Measurements from ENCODE around the gene CCDC69. TPM values are rescaled to one million over a fixed set of nuclear protein-coding genes. Genes with fewer than 3 reads are reported as not detected.

CCDC69 gene, protein sequence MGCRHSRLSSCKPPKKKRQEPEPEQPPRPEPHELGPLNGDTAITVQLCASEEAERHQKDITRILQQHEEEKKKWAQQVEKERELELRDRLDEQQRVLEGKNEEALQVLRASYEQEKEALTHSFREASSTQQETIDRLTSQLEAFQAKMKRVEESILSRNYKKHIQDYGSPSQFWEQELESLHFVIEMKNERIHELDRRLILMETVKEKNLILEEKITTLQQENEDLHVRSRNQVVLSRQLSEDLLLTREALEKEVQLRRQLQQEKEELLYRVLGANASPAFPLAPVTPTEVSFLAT
- polyA plus RNA-seq (2012; ENCODE audit: insufficient read depth, insufficient read length, low read depth) = 0.12 TPM

DNA sequence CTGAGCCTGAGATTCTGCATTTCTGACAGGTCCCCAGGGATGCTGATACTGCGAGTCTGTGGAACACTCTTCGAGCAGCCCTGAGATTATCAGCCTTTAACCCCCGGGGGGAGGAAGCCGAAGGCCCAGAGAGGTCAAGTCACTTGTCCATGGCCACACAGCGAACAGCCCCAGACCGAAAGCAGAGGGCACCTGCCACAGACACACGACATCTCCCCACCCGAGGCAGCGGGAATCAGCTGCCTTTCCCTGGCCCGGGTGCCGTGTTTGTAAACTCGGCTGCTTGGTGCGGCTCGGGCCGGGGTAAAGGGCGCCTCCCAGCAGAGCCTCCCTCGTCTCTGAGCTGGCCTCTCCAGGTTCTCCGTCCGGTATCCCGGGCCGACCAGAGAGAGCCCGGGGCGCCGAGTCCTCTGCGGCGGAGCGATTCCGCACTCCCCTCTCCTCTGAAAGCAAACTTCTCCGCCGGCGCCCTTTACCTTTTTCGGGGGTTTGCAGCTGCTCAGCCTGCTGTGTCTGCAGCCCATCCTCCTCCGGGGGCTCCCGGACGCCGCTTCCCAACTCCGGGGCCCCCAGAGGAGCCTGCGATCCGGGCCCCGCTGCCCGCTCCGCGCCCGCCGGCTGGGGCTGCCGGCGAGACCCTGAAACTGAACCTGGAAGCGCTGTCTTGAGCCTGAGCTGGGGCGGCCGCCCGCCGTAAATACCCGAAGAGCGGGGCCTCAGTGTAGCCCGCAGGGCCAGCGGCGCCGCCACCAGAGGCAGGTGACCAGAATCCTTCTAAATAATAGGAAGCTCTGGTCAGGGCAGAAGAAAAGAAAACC, at the start of gene CCDC69:
TSS of gene CCDC69 (minus strand) at position 646 of the 818 bp plus-strand sequence. CDS start at position 524, 122 bp downstream.
- TF ChIP-seq, protein P1, sequence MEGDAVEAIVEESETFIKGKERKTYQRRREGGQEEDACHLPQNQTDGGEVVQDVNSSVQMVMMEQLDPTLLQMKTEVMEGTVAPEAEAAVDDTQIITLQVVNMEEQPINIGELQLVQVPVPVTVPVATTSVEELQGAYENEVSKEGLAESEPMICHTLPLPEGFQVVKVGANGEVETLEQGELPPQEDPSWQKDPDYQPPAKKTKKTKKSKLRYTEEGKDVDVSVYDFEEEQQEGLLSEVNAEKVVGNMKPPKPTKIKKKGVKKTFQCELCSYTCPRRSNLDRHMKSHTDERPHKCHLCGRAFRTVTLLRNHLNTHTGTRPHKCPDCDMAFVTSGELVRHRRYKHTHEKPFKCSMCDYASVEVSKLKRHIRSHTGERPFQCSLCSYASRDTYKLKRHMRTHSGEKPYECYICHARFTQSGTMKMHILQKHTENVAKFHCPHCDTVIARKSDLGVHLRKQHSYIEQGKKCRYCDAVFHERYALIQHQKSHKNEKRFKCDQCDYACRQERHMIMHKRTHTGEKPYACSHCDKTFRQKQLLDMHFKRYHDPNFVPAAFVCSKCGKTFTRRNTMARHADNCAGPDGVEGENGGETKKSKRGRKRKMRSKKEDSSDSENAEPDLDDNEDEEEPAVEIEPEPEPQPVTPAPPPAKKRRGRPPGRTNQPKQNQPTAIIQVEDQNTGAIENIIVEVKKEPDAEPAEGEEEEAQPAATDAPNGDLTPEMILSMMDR (IDR thresholded peaks at IDR 0.05; ENCODE audit: low read depth, low read length) = no peak
- Histone ChIP-seq H3K36me3 (no peaks in the 10 kb centered on the region), H3K4me3 (ENCODE audit: low read depth, low read length) (peak within 1 kb of the TSS; percentile 71), H3K4me1 (no peaks in the 10 kb centered on the region), H3K27me3 (no peaks in the 10 kb centered on the region; the same call in 1 of the 2 replicates), H3K9me3 (no peaks in the 10 kb centered on the region)
- DNase-seq = peak; percentile 78

DNA sequence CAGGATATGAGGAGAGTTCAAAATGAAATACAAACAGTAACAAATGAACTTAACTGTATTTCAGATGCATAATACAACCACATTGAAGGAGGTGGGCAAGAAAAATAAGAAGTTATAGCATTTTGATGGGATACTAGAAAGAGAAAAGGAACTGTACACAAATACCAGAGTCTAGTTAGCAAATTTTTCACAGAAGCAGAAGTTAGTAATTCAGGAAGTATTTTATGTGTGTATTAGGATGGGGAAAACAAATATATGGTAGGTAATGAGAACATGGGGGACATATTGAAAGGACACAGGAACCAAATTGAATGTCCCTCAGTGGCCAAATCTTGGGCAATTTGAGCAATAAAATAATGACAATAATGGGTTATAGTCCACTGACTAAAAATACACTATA, 47.4 kb upstream of the CCDC69 start:
- TF ChIP-seq, protein P1 (IDR thresholded peaks at IDR 0.05; ENCODE audit: low read depth, low read length) = no peak
- Histone ChIP-seq H3K27me3 (no peaks in the 10 kb centered on the region; the same call in 1 of the 2 replicates), H3K9me3 (no peaks in the 10 kb centered on the region), H3K36me3 (no peaks in the 10 kb centered on the region), H3K4me1 (no peaks in the 10 kb centered on the region), H3K4me3 (ENCODE audit: low read depth, low read length) (no peak overlapping the region)
- DNase-seq = no peak

DNA sequence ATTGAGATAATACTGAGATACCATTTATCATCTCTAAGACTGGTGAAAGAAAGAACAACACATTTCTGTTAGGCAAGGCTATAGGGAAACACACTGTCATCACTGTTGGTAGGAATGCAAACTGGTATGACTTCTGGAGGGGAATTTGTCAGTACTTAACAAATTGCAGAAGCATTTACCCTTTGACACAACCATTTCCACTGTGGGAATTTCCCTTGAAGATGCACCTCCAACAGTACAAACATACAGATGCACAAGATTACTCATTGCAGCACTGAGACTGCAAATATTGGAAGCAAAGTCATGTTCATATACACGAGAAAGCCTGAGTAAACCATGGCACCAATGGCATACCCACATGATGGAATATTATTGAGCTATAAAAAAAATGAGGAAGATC, 46.7 kb upstream of the CCDC69 start:
- no peaks in the 10 kb centered on the region for H3K9me3 ChIP-seq
- no peaks in the 10 kb centered on the region; the same call in 1 of the 2 replicates for H3K27me3 ChIP-seq
- no peak for DNase-seq
- TF ChIP-seq, protein P1 (IDR thresholded peaks at IDR 0.05; ENCODE audit: low read depth, low read length) = no peak
- H3K4me3 ChIP-seq (ENCODE audit: low read depth, low read length) = no peak overlapping the region
- no peaks in the 10 kb centered on the region for H3K36me3 ChIP-seq
- H3K4me1 ChIP-seq = no peaks in the 10 kb centered on the region

DNA sequence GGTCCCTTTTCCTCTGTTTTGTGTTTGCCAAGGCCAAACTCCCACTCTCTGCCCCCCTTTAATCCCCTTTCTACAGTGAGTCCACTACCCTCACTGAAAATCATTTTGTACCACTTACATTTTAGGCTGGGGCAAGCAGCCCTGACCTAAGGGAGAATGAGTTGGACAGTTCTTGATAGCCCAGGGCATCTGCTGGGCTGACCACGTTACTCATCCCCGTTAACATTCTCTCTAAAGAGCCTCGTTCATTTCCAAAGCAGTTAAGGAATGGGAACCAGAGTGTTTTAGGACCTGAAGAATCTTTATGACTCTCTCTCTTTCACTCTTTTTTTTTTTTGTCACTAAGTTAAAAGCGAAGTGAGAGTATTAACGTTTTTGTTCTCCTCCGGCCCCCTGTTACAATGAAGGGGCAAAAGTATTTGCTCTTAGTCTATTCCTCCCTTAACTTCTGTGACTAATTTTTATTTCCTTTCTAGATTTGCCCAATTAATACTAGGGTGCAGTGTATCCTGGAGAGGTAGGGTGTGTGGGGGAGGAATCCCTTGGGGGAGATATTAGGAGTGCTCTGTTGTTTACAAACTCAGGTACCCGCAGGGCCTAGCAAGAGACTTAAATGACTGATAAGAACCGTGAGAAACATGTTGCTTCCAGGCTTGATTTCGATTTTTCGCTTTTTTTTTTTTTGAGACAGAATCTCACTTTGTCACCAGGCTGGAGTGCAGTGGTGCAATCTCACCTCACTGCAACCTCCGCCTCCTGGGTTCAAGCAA, 43.8 kb upstream of the CCDC69 start:
- Histone ChIP-seq H3K4me1 (no peaks in the 10 kb centered on the region), H3K36me3 (no peaks in the 10 kb centered on the region), H3K9me3 (no peaks in the 10 kb centered on the region), H3K27me3 (no peaks in the 10 kb centered on the region; the same call in 1 of the 2 replicates), H3K4me3 (ENCODE audit: low read depth, low read length) (no peak overlapping the region)
- no peak for DNase-seq
- TF ChIP-seq, protein P1 (IDR thresholded peaks at IDR 0.05; ENCODE audit: low read depth, low read length) = no peak

DNA sequence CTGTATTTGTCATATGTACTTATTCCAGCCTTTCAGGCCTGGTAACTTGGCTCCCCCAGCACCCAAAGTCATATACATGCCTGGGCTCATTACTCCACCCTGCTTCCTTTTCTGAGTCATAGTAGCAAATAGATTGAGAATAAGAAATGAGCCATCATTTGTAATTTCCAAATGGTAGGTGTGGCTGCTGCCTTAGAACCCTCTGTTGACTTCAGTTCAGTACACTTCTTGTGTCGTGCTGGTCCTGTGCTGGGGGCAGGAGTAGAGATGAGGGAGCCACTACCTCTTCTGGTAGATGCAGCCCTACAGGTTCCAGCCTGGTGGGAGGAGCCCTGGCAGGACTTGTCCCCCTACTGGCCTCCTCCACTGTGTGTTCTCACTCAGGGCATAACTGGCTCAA, 40.2 kb upstream of the CCDC69 start:
- Histone ChIP-seq H3K9me3 (no peaks in the 10 kb centered on the region), H3K4me1 (no peaks in the 10 kb centered on the region), H3K4me3 (ENCODE audit: low read depth, low read length) (no peak overlapping the region), H3K36me3 (no peaks in the 10 kb centered on the region), H3K27me3 (no peaks in the 10 kb centered on the region)
- DNase-seq = no peak
- TF ChIP-seq, protein P1 (IDR thresholded peaks at IDR 0.05; ENCODE audit: low read depth, low read length) = no peak

Measured in BE2C (cell line).